HepG2 (cell line): ENCODE results near the gene DRAM1. TPM values are rescaled to one million over a fixed set of nuclear protein-coding genes. Genes with fewer than 3 reads are reported as not detected.

Source experiments
- CAMTA2 ChIP-seq: sonication (generic); formaldehyde crosslinking; IDR thresholded peaks from 2 replicates; pipeline ENCODE4 v1.4.0; 2020; ENCODE audit warnings: mild to moderate bottlenecking, missing genetic modification reagents, borderline replicate concordance
- FOXK1 ChIP-seq: sonication (generic); formaldehyde crosslinking; IDR thresholded peaks from 2 replicates; pipeline ENCODE4 v1.4.0; 2020; ENCODE audit warnings: low read depth, missing genetic modification reagents, borderline replicate concordance
- JDP2 ChIP-seq: sonication (generic); formaldehyde crosslinking; IDR thresholded peaks from 2 replicates; pipeline ENCODE4 v1.8.1; 2022; ENCODE audit warnings: missing genetic modification reagents, borderline replicate concordance
- MAF1 ChIP-seq: sonication (generic); formaldehyde crosslinking; IDR thresholded peaks from 2 replicates; pipeline ENCODE4 v1.5.0; 2020; ENCODE audit warnings: missing genetic modification reagents, borderline replicate concordance
- MTF2 ChIP-seq: sonication (generic); formaldehyde crosslinking; IDR thresholded peaks from 2 replicates; pipeline ENCODE4 v1.5.0; 2020; ENCODE audit warnings: missing genetic modification reagents, borderline replicate concordance
- NCOA1 ChIP-seq: sonication (generic); formaldehyde crosslinking; IDR thresholded peaks from 2 replicates; pipeline ENCODE4 v1.9.0; 2021; ENCODE audit warnings: missing genetic modification reagents
- PAX8 ChIP-seq: sonication (generic); formaldehyde crosslinking; IDR thresholded peaks from 2 replicates; pipeline ENCODE4 v1.8.0; 2022; ENCODE audit warnings: mild to moderate bottlenecking, missing genetic modification reagents, borderline replicate concordance
- RXRB ChIP-seq: IDR thresholded peaks from 2 replicates; pipeline ENCODE4 v1.6.1; 2016; ENCODE audit warnings: borderline replicate concordance, missing genetic modification reagents, missing compliant biosample characterization
- SATB2 ChIP-seq: sonication (generic); formaldehyde crosslinking; IDR thresholded peaks from 2 replicates; pipeline ENCODE4 v1.5.0; 2020; ENCODE audit warnings: missing genetic modification reagents
- SMARCC2 ChIP-seq: fragments of 450-650 bp; IDR thresholded peaks from 2 replicates; pipeline ENCODE4 v1.6.1; 2017; ENCODE audit warnings: antibody characterized with exemption, mild to moderate bottlenecking
- SP2 ChIP-seq: sonication (generic); formaldehyde crosslinking; IDR thresholded peaks from 2 replicates; pipeline ENCODE4 v1.5.1; 2020; ENCODE audit warnings: mild to moderate bottlenecking, missing genetic modification reagents
- ZBTB1 ChIP-seq: sonication (generic); formaldehyde crosslinking; IDR thresholded peaks from 2 replicates; pipeline ENCODE4 v1.4.0; 2020; ENCODE audit warnings: missing genetic modification reagents, borderline replicate concordance
- ZBTB38 ChIP-seq: sonication (generic); formaldehyde crosslinking; IDR thresholded peaks from 2 replicates; pipeline ENCODE4 v1.5.1; 2020; ENCODE audit warnings: mild to moderate bottlenecking, missing genetic modification reagents
- ZFAT ChIP-seq: sonication (generic); formaldehyde crosslinking; conservative IDR thresholded peaks from 2 replicates; pipeline ENCODE4 v1.8.1; 2023; ENCODE audit warnings: missing genetic modification reagents, inconsistent platforms
- ZNF160 ChIP-seq: sonication (generic); formaldehyde crosslinking; IDR thresholded peaks from 2 replicates; pipeline ENCODE4 v1.8.0; 2022; ENCODE audit warnings: mild to moderate bottlenecking, inconsistent platforms, missing genetic modification reagents
- ZNF484 ChIP-seq: sonication (generic); formaldehyde crosslinking; IDR thresholded peaks from 2 replicates; pipeline ENCODE4 v1.5.1; 2020; ENCODE audit warnings: mild to moderate bottlenecking, low read depth, missing genetic modification reagents, borderline replicate concordance
- ZNF792 ChIP-seq: IDR thresholded peaks from 2 replicates; pipeline ENCODE4 v1.6.1; 2016
- ZNF850 ChIP-seq: sonication (generic); formaldehyde crosslinking; conservative IDR thresholded peaks from 2 replicates; pipeline ENCODE4 v1.9.0; 2021; ENCODE audit warnings: mild to moderate bottlenecking, missing genetic modification reagents
- polyA plus RNA-seq, 8 experiments: library from polyadenylated mRNA; depleted of rRNA in 3 of 8; stranded (reverse) in 7 of 8; unstranded in 1 of 8; fragments of >200 nt; fragmentation: Illumina TruSeq in 4 of 8; extraction: Trizol in 4 of 8; gene quantifications; 2 replicates each; pipeline versions ENCODE4 v1.2.1 to v1.2.3, GENCODE V29; 2011 to 2016; ENCODE audit warnings: low read depth in 4 of 8, missing spikeins in 1 of 8, mixed read lengths in 1 of 8; ENCODE audit not compliant: insufficient read depth in 1 of 8
- total RNA-seq, 5 experiments: library from RNA; depleted of rRNA; stranded (reverse); fragments of >200 nt; fragmentation: Illumina TruSeq; extraction: Trizol; gene quantifications; 2 replicates each; pipeline ENCODE4 v1.2.3, GENCODE V29; 2016; ENCODE audit warnings: low read depth in 1 of 5
- TF ChIP-seq, protein P1 (sequence below): IDR thresholded peaks from 2 replicates; pipeline ENCODE4 v1.6.1; 2016; ENCODE audit warnings: mild to moderate bottlenecking, missing biosample characterization, missing genetic modification reagents
- TF ChIP-seq, protein P2 (sequence below): IDR thresholded peaks from 2 replicates; pipeline ENCODE4 v1.6.1; 2016
- TF ChIP-seq, protein P3 (sequence below): sonication (generic); formaldehyde crosslinking; IDR thresholded peaks from 2 replicates; pipeline ENCODE4 v1.4.0; 2020; ENCODE audit warnings: missing genetic modification reagents
- TF ChIP-seq, protein P4 (sequence below): sonication (generic); formaldehyde crosslinking; IDR thresholded peaks from 2 replicates; pipeline ENCODE4 v1.5.1; 2020; ENCODE audit warnings: missing genetic modification reagents, mild to moderate bottlenecking, borderline replicate concordance

The DRAM1 gene
- total and polyA plus RNA-seq, 2 of the 13 experiments (the other 11 are each of a cell fraction or from before 2014, with no cell fraction given) = 20.9 to 32.6 TPM

DNA sequence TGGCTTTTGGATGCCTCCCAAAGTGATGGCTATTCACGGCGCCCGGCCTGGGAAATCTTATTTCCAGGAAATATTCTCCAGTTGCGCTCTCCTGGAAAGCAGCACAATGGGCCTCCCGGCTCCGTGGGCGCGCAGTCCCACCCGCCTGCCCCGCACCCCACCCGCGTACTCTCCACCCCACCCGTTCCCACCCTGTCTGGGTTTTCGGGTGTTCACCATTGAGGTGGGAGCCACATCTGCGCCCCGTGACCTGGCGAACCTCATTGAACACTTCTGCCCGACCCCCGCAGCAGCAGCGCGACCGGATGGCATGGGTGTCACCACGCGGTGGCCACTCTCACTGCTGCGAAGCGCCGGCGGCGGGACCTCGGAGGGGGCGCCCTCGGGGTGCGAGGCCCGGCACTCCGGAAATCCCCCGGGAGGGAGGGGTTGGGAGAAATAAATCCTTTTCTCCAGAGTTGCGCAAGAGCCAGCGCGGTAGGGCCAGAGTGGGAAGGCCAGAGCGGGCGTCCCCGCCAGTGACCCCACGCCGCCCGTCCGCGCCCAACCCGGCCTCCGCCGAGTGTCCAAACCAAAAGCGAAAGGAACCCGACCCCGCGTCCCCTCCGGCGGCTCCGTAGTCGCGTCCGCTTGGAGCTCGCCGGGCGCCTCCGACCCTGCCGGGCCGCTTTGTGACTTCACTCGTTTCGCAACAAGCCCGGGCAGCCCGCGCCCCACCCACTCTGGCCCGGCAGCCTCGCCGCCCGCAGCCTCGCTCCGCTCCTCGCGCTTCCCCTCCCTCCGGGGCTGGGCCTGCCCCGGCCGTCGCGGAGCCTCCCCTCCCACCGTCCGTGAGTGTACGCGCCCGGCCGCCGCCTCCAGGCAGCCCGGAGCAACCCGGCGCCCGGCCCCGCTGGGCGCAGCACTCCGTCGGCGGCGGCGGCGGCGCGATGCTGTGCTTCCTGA is at the start of gene DRAM1 (continued):
- TF ChIP-seq, protein P1, sequence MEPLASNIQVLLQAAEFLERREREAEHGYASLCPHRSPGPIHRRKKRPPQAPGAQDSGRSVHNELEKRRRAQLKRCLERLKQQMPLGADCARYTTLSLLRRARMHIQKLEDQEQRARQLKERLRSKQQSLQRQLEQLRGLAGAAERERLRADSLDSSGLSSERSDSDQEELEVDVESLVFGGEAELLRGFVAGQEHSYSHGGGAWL (CRISPR knock-in tag) = peak; percentile 88
- TF ChIP-seq, protein P2, sequence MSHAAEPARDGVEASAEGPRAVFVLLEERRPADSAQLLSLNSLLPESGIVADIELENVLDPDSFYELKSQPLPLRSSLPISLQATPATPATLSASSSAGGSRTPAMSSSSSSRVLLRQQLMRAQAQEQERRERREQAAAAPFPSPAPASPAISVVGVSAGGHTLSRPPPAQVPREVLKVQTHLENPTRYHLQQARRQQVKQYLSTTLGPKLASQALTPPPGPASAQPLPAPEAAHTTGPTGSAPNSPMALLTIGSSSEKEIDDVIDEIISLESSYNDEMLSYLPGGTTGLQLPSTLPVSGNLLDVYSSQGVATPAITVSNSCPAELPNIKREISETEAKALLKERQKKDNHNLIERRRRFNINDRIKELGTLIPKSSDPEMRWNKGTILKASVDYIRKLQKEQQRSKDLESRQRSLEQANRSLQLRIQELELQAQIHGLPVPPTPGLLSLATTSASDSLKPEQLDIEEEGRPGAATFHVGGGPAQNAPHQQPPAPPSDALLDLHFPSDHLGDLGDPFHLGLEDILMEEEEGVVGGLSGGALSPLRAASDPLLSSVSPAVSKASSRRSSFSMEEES = peak; percentile 59; the same call in 1 of the 2 replicates
- TF ChIP-seq RXRB (CRISPR knock-in tag) (no peak), SP2 (CRISPR knock-in tag) (no peak; the same call in 1 of the 2 replicates), SMARCC2 (no peak), NCOA1 (CRISPR knock-in tag) (no peak), ZFAT (no peak), ZNF484 (CRISPR knock-in tag) (no peak; the same call in 1 of the 2 replicates), MTF2 (CRISPR knock-in tag) (no peak), ZBTB38 (CRISPR knock-in tag) (peak; percentile 63), ZNF160 (CRISPR knock-in tag) (peak; percentile 87), CAMTA2 (CRISPR knock-in tag) (no peak; the same call in 1 of the 2 replicates), ZNF792 (CRISPR knock-in tag) (peak; percentile 90), PAX8 (no peak), ZBTB1 (CRISPR knock-in tag) (peak; percentile 34; the same call in 1 of the 2 replicates), SATB2 (peak; percentile 3; the same call in 1 of the 2 replicates), FOXK1 (peak; percentile 51; the same call in 1 of the 2 replicates), MAF1 (CRISPR knock-in tag) (no peak), JDP2 (CRISPR knock-in tag) (no peak), ZNF850 (CRISPR knock-in tag) (no peak)
- TF ChIP-seq, protein P3, sequence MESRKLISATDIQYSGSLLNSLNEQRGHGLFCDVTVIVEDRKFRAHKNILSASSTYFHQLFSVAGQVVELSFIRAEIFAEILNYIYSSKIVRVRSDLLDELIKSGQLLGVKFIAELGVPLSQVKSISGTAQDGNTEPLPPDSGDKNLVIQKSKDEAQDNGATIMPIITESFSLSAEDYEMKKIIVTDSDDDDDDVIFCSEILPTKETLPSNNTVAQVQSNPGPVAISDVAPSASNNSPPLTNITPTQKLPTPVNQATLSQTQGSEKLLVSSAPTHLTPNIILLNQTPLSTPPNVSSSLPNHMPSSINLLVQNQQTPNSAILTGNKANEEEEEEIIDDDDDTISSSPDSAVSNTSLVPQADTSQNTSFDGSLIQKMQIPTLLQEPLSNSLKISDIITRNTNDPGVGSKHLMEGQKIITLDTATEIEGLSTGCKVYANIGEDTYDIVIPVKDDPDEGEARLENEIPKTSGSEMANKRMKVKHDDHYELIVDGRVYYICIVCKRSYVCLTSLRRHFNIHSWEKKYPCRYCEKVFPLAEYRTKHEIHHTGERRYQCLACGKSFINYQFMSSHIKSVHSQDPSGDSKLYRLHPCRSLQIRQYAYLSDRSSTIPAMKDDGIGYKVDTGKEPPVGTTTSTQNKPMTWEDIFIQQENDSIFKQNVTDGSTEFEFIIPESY (CRISPR knock-in tag) = 0 out of 2 replicates have a peak, but pooled peaks have one; percentile 5
- TF ChIP-seq, protein P4, sequence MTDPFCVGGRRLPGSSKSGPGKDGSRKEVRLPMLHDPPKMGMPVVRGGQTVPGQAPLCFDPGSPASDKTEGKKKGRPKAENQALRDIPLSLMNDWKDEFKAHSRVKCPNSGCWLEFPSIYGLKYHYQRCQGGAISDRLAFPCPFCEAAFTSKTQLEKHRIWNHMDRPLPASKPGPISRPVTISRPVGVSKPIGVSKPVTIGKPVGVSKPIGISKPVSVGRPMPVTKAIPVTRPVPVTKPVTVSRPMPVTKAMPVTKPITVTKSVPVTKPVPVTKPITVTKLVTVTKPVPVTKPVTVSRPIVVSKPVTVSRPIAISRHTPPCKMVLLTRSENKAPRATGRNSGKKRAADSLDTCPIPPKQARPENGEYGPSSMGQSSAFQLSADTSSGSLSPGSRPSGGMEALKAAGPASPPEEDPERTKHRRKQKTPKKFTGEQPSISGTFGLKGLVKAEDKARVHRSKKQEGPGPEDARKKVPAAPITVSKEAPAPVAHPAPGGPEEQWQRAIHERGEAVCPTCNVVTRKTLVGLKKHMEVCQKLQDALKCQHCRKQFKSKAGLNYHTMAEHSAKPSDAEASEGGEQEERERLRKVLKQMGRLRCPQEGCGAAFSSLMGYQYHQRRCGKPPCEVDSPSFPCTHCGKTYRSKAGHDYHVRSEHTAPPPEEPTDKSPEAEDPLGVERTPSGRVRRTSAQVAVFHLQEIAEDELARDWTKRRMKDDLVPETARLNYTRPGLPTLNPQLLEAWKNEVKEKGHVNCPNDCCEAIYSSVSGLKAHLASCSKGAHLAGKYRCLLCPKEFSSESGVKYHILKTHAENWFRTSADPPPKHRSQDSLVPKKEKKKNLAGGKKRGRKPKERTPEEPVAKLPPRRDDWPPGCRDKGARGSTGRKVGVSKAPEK (CRISPR knock-in tag) = no peak
